KMS-11 (cell line): Measurements from ENCODE around the gene CNPY4.

Experiments
- H2AFZ ChIP-seq: fragments of 200-600 bp; sonication (generic); 2 replicates; pipeline ENCODE4 v1.6.1; 2016; ENCODE audit warnings: antibody characterized with exemption, mixed run types, low read depth
- H3K27ac ChIP-seq: fragments of 200-600 bp; sonication (generic); 2 replicates; pipeline ENCODE4 v1.6.1; 2016; ENCODE audit warnings: mild to moderate bottlenecking, mixed run types
- H3K27me3 ChIP-seq: fragments of 200-600 bp; sonication (generic); 2 replicates; pipeline ENCODE4 v1.6.1; 2017; ENCODE audit warnings: mild to moderate bottlenecking, low read depth, mixed run types, moderate library complexity; ENCODE audit not compliant: insufficient read depth
- H3K36me3 ChIP-seq: fragments of 200-600 bp; sonication (generic); 2 replicates; pipeline ENCODE4 v1.6.1; 2017; ENCODE audit warnings: mild to moderate bottlenecking, mixed run types; ENCODE audit not compliant: insufficient read depth
- H3K4me1 ChIP-seq: fragments of 200-600 bp; sonication (generic); 2 replicates; pipeline ENCODE4 v1.6.1; 2016; ENCODE audit warnings: mild to moderate bottlenecking, low read depth, mixed run types; ENCODE audit not compliant: poor library complexity, severe bottlenecking
- H3K4me2 ChIP-seq: fragments of 200-600 bp; sonication (generic); 2 replicates; pipeline ENCODE4 v1.7.0; 2016; ENCODE audit warnings: mild to moderate bottlenecking, mixed run types
- H3K4me3 ChIP-seq: fragments of 200-600 bp; sonication (generic); IDR thresholded peaks from 2 replicates; pipeline ENCODE4 v1.6.1; 2017; ENCODE audit warnings: low read depth, low read length, mixed read lengths; ENCODE audit not compliant: insufficient read depth
- H3K79me2 ChIP-seq: fragments of 200-600 bp; sonication (generic); 2 replicates; pipeline ENCODE4 v1.6.1; 2016; ENCODE audit warnings: low read depth, mixed run types; ENCODE audit not compliant: insufficient read depth
- H3K9ac ChIP-seq: fragments of 200-600 bp; sonication (generic); 2 replicates; pipeline ENCODE4 v1.6.1; 2016; ENCODE audit warnings: mild to moderate bottlenecking, mixed run types
- H4K20me1 ChIP-seq: fragments of 200-600 bp; sonication (generic); 2 replicates; pipeline ENCODE4 v1.6.1; 2016; ENCODE audit warnings: mild to moderate bottlenecking, mixed run types; ENCODE audit not compliant: insufficient read depth
- TF ChIP-seq, protein P1 (sequence below): fragments of 200-600 bp; sonication (generic); conservative IDR thresholded peaks from 2 replicates; pipeline ENCODE4 v1.6.1; 2017; ENCODE audit warnings: low read depth, mild to moderate bottlenecking, antibody characterized with exemption, low read length, moderate library complexity, mixed read lengths

The CNPY4 gene

DNA sequence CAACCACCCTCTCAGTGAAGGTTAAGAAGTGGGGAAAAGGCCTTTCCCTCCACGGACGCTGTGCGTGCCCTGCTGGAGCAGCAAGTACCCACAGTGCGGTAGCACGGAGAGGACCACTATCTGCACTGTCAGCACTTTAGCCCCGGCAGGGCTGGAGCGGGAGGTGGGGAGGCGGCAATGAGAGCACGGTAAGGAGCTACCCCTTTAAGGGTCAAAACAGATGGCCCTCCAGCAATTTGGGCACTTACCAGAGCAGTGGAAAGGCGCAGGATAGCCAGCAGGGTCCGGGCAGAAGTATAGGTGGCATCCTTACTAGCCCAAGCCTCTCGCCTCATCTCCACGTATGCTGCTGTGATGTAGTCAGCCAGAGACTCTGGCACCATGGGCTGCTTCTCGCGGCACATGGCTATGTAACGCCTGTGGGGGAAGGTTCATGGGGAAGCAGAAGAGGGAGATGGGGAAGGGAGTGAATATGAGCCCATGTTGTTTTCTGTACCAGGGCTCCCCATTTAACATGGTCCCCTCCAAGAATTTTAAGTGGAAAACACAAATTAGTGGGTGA, 25.4 kb upstream of the CNPY4 start:
- Histone ChIP-seq H3K4me1 (peaks cover 13% of the 10 kb centered on the region), H3K27me3 (no peaks in the 10 kb centered on the region), H3K36me3 (peaks cover 61% of the 10 kb centered on the region; the same call in 1 of the 2 replicates), H3K4me2 (no peak overlapping the region), H3K27ac (no peak overlapping the region; the same call in 1 of the 2 replicates), H4K20me1 (no peaks in the 10 kb centered on the region), H3K9ac (no peak overlapping the region), H3K4me3 (no peak overlapping the region), H2AFZ (no peak overlapping the region), H3K79me2 (peaks cover 30% of the 10 kb centered on the region)
- TF ChIP-seq, protein P1, sequence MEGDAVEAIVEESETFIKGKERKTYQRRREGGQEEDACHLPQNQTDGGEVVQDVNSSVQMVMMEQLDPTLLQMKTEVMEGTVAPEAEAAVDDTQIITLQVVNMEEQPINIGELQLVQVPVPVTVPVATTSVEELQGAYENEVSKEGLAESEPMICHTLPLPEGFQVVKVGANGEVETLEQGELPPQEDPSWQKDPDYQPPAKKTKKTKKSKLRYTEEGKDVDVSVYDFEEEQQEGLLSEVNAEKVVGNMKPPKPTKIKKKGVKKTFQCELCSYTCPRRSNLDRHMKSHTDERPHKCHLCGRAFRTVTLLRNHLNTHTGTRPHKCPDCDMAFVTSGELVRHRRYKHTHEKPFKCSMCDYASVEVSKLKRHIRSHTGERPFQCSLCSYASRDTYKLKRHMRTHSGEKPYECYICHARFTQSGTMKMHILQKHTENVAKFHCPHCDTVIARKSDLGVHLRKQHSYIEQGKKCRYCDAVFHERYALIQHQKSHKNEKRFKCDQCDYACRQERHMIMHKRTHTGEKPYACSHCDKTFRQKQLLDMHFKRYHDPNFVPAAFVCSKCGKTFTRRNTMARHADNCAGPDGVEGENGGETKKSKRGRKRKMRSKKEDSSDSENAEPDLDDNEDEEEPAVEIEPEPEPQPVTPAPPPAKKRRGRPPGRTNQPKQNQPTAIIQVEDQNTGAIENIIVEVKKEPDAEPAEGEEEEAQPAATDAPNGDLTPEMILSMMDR, result no peak

DNA sequence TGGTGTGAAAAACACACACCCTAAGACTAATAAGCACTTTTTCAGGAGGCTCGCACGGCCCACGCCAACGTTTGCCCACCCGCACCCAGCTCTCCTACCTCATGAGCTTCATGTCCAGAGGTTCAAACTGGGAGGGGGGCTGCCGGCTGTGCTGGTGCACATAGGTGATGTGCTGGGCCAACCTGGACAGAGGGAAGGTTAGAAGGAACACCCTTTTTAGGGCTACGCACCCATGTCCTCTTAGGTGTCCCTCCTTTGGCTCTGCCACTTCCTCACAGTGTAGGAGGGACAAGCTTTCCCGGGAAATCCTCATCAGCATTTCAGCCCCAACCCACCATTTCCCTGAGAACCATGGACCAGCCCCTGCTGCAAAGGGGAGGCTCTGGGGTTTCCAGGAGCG, 24.1 kb upstream of the CNPY4 start:
- H3K4me2 ChIP-seq, result no peak overlapping the region
- H3K4me1 ChIP-seq, result peaks cover 11% of the 10 kb centered on the region
- no peak overlapping the region for H2AFZ ChIP-seq
- no peak overlapping the region for H3K4me3 ChIP-seq
- H3K36me3 ChIP-seq, result peaks cover 71% of the 10 kb centered on the region; the same call in 1 of the 2 replicates
- 0 out of 2 replicates have a peak, but pooled peaks cover 5% of the 10 kb centered on the region for H4K20me1 ChIP-seq
- H3K27ac ChIP-seq, result no peak overlapping the region
- TF ChIP-seq, protein P1, result no peak
- H3K27me3 ChIP-seq, result no peaks in the 10 kb centered on the region
- no peak overlapping the region for H3K9ac ChIP-seq
- peaks cover 32% of the 10 kb centered on the region for H3K79me2 ChIP-seq

DNA sequence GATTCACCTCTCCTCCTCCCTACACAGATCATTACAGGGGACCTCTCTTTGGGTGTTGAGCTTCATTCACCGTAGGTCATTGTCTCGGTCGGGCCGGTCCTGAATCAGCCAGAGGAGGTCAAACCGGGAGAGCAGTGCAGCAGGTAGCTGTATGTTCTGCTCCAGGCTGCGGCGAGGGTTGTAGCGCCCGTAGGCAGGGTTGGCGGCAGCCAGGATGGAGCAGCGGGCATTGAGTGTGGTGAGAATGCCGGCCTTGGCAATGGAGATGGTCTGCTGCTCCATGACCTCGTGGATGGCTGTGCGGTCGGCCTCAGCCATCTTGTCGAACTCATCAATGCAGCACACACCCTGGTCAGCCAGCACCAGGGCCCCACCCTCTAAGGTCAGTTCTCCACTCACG, 23.7 kb upstream of the CNPY4 start:
- peaks cover 36% of the 10 kb centered on the region for H3K79me2 ChIP-seq
- TF ChIP-seq, protein P1, result no peak
- no peak overlapping the region for H3K4me2 ChIP-seq
- H3K4me3 ChIP-seq, result no peak overlapping the region
- peaks cover 7% of the 10 kb centered on the region for H3K4me1 ChIP-seq
- no peak overlapping the region for H2AFZ ChIP-seq
- no peaks in the 10 kb centered on the region for H3K27me3 ChIP-seq
- H3K9ac ChIP-seq, result no peak overlapping the region
- H3K27ac ChIP-seq, result no peak overlapping the region
- 0 out of 2 replicates have a peak, but pooled peaks cover 5% of the 10 kb centered on the region for H4K20me1 ChIP-seq
- H3K36me3 ChIP-seq, result peaks cover 71% of the 10 kb centered on the region; the same call in 1 of the 2 replicates

DNA sequence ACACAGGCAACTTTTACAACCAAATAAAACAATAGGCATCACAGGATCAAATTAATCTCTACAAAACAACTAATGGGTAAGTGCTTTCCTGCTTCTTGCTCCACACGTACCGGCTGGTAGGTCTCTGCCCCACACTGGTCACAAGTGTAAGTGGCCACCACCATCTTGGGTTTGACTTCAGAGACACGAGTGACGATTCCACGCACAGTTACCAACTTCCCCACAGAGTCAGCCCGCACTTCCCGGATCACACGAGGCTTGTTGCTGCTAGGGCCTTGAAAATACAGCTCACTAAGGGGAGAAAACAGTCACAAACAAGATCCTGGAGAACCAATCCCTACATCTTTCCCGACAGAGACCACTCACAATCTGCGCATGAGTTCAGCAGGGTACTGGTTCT, 20.5 kb upstream of the CNPY4 start:
- no peak overlapping the region for H3K4me3 ChIP-seq
- peaks cover 14% of the 10 kb centered on the region for H3K4me1 ChIP-seq
- H3K4me2 ChIP-seq, result no peak overlapping the region
- no peaks in the 10 kb centered on the region for H3K27me3 ChIP-seq
- TF ChIP-seq, protein P1, result no peak
- H4K20me1 ChIP-seq, result 0 out of 2 replicates have a peak, but pooled peaks cover 5% of the 10 kb centered on the region
- no peak overlapping the region for H2AFZ ChIP-seq
- H3K9ac ChIP-seq, result no peak overlapping the region
- peaks cover 48% of the 10 kb centered on the region; the same call in 1 of the 2 replicates for H3K36me3 ChIP-seq
- H3K79me2 ChIP-seq, result peaks cover 45% of the 10 kb centered on the region
- H3K27ac ChIP-seq, result no peak overlapping the region
